ACC112 (cell line): Measurements from ENCODE around the gene NRL.

Experiments used
- H2AFZ ChIP-seq: fragments of 200-600 bp; sonication (generic); one replicate; pipeline ENCODE4 v1.6.0; 2017; ENCODE audit warnings: antibody characterized with exemption, low read length; ENCODE audit not compliant: unreplicated experiment
- H3K27ac ChIP-seq: fragments of 200-600 bp; sonication (generic); 2 replicates; pipeline ENCODE4 v1.5.1; 2014; ENCODE audit warnings: low read depth, mild to moderate bottlenecking, antibody characterized with exemption, low read length, moderate library complexity
- H3K27me3 ChIP-seq: fragments of 200-600 bp; sonication (generic); 2 replicates; pipeline ENCODE4 v1.6.1; 2014; ENCODE audit warnings: mild to moderate bottlenecking, antibody characterized with exemption, low read length, moderate library complexity, mixed read lengths; ENCODE audit not compliant: insufficient read depth
- H3K36me3 ChIP-seq: fragments of 200-600 bp; sonication (generic); 2 replicates; pipeline ENCODE4 v1.6.1; 2016; ENCODE audit warnings: mild to moderate bottlenecking, antibody characterized with exemption, low read length, moderate library complexity, mixed read lengths; ENCODE audit not compliant: insufficient read depth
- H3K4me1 ChIP-seq: fragments of 200-600 bp; sonication (generic); one replicate; pipeline ENCODE4 v1.6.1; 2016; ENCODE audit warnings: low read length, mixed read lengths; ENCODE audit not compliant: insufficient read depth, unreplicated experiment, control insufficient read depth
- H3K4me3 ChIP-seq: fragments of 200-600 bp; sonication (generic); 2 replicates; pipeline ENCODE4 v1.5.1; 2014; ENCODE audit warnings: mild to moderate bottlenecking, low read depth, low read length
- H3K79me2 ChIP-seq: fragments of 200-600 bp; sonication (generic); one replicate; pipeline ENCODE4 v1.6.0; 2016; ENCODE audit warnings: low read length; ENCODE audit not compliant: control insufficient read depth, unreplicated experiment, insufficient read depth

Gene NRL

DNA sequence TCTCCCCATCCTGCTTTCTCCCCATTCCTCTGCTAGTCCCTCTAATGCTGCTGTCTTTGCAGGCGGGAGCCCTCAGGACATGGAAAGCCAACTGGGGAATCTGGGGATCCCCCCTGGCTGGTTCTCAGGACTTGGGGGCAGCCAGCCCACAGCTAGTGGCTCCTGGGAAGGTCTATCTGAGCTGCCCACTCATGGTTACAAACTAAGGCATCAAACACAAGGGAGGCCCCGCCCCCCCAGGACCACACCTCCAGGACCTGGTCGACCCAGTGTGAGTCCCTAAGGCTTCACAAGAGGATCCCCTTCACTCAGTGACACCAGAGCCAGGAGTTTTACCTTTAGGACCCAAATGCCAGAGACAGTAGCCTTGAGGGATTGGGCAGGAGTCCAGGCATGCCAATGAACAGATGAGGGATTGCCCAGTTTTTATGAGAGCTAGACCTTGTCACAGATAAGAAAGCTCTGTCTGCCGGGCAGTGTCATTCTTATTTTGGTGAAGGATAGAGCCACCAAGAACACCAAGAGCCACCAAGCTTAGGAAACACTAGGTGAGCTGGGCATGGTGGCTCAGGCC is 51.4 kb downstream of the NRL start:
- H3K36me3 ChIP-seq = no peaks in the 10 kb centered on the region
- H3K27ac ChIP-seq = no peak overlapping the region
- no peaks in the 10 kb centered on the region for H3K4me1 ChIP-seq
- H3K79me2 ChIP-seq = no peaks in the 10 kb centered on the region
- peaks cover 11% of the 10 kb centered on the region; the same call in 1 of the 2 replicates for H3K27me3 ChIP-seq
- no peak overlapping the region for H2AFZ ChIP-seq
- no peak overlapping the region for H3K4me3 ChIP-seq

GRCh38 chr14:24062216-24062980 is 52.4 kb downstream of the NRL start:
- Histone ChIP-seq H3K27me3 (peaks cover 7% of the 10 kb centered on the region; the same call in 1 of the 2 replicates), H2AFZ (no peak overlapping the region), H3K79me2 (no peaks in the 10 kb centered on the region), H3K4me1 (no peaks in the 10 kb centered on the region), H3K36me3 (no peaks in the 10 kb centered on the region), H3K27ac (no peak overlapping the region), H3K4me3 (no peak overlapping the region)

DNA sequence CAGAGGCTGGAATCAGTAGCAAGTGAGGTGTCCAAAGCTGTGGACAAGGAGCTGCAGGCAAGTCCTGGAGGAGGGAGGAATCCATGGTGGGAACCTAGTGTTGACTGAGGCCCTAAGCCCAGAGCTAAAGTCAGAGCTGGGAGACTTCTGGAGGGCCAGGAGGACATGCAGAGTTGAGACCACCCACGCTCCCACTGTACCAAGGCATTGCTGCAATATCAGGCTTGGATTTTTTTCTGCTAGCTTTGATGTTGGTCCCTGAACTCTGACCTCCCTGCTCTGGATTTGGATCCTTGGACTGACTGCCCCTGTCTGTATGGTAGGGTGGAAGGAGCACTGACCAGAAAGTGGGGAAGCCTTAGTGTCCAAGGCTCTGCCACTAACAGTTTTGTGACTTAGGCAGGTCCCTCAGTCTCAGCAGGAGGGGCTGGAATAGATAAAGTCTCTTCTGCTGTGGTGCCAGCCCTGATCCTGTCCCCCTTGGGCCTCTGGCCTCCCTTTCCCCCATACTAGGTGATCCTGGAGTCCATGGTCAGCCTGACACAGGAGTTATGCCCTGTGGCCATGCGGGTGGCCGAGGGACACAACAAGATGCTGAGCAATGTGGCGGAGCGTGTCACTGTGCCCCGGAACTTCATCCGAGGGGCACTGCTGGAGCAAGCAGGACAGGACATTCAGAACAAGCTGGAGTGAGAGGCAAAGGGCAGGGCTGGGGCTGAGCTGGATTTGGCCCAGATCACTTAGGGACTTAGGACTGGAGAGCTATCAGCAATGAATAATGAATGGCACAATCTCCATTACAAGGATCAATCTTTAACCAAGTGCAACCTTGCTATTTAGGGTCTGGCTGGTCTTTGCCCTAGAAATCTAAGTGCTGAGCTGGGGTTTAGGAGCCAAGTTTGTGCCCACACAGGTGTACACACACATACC is 53.5 kb downstream of the NRL start:
- Histone ChIP-seq H3K27me3 (peaks cover 7% of the 10 kb centered on the region; the same call in 1 of the 2 replicates), H2AFZ (no peak overlapping the region), H3K36me3 (no peaks in the 10 kb centered on the region), H3K4me1 (no peaks in the 10 kb centered on the region), H3K79me2 (no peaks in the 10 kb centered on the region), H3K4me3 (no peak overlapping the region), H3K27ac (no peak overlapping the region)

DNA sequence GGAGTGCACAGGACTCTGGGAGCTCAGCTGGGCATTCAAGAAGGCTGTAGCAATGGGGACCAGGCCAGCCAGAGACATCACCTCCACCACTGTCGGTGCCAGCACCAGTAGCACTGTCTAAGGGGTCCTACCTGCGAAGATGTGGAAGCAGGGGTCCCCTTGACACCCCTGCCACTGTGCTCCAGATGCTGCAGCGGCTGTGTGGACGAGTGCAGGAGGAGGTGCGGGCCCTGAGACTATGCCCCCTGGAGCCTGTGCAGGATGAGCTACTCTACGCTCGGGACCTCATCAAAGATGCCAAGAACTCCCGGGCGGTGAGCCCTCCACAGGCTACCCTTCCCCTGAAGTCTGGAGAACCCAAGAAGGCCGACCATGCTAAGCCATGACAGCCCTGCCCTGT is 54.3 kb downstream of the NRL start:
- Histone ChIP-seq H3K79me2 (no peaks in the 10 kb centered on the region), H2AFZ (no peak overlapping the region), H3K4me1 (no peaks in the 10 kb centered on the region), H3K27me3 (peaks cover 14% of the 10 kb centered on the region), H3K36me3 (no peaks in the 10 kb centered on the region), H3K27ac (no peak overlapping the region), H3K4me3 (no peak overlapping the region)

DNA sequence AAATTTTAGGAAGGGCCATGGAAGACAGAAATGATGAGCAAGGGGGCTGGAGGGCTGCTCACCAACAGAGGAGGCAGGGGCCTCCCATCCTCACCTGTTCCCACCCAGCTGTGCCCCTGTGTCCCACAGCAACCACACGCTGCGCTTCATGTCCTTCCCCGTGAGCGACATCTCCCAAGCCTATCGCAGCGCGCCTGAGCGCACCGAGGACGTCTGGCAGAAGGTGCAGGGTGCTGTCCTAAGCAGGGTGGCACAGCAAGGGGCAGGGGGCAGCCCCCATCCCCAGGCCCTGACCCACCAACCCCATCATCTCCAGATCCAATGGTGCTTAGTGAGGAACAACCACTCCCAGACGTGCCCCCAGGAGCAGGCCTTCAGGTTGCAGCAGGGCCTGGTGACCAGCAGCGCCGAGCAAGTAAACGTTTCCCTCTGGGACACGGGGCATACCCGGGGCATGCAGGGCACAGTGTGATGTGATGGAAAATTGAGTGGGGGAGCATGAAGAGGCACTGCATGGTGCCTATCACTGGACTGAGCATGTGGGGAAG is 54.8 kb downstream of the NRL start:
- no peak overlapping the region for H3K4me3 ChIP-seq
- no peaks in the 10 kb centered on the region for H3K36me3 ChIP-seq
- peaks cover 16% of the 10 kb centered on the region for H3K27me3 ChIP-seq
- no peaks in the 10 kb centered on the region for H3K4me1 ChIP-seq
- no peak overlapping the region for H3K27ac ChIP-seq
- H3K79me2 ChIP-seq = no peaks in the 10 kb centered on the region
- no peak overlapping the region for H2AFZ ChIP-seq

GRCh38 chr14:24058951-24059475 is 55.7 kb downstream of the NRL start:
- no peaks in the 10 kb centered on the region for H3K79me2 ChIP-seq

DNA sequence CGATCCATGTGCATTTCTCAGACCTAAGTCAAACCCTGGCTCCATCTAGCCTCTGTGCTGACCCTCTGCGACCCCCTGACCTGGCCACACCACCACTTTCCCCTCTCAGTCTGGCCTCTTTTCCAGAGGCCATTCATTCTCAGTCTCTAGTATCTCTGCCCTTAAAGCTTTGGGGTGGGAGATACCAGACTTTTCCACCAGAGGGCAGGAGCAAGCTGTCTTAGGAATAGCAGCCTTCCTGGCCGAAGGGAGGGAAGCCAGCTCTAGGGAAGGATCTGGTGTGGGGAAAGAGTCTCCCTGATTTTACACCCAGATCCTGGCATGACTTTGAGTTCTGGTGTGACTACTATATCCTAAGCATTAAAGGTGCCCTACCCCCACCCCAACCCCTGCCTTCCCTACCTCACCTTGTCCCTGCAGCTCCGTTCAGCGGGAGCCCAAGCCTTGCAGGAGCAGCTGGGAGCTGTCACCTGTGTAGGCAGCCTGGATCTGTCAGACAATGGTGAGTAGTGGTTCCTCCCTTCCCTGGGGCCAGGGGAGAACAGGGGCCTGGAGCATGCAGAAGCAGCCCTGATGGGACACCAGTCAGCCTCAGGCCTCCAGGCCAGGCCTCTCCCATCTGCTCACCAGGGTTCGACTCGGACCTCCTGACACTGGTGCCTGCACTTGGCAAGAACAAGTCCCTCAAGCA is 56.3 kb downstream of the NRL start:
- Histone ChIP-seq H3K27me3 (peaks cover 27% of the 10 kb centered on the region), H3K27ac (no peak overlapping the region), H3K36me3 (no peaks in the 10 kb centered on the region), H3K4me1 (no peaks in the 10 kb centered on the region), H3K4me3 (no peak overlapping the region), H2AFZ (no peak overlapping the region), H3K79me2 (no peaks in the 10 kb centered on the region)

More at GRCh38 chr14:24058951-24059475, 55.7 kb downstream of the NRL start:
- Histone ChIP-seq H2AFZ (no peak overlapping the region), H3K4me3 (no peak overlapping the region), H3K4me1 (no peaks in the 10 kb centered on the region), H3K27ac (no peak overlapping the region), H3K27me3 (peaks cover 21% of the 10 kb centered on the region), H3K36me3 (no peaks in the 10 kb centered on the region)

DNA sequence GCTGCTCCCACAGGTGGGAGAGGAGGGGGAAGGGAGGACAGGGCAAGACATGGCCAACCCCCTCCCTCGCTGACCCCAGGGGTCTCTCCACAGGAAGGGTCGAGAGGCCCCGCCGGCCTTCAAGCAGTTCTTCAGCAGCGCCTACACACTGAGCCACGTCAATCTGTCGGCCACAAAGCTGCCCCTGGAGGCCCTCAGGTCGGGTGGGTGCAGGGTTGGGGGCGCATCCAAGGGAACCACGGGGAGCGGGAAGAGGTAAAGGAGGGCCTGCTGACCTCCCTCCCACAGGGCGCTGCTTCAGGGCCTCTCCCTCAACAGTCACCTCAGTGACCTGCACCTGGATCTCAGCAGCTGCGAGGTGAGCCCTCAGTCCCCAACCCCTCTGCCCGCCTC is 56.9 kb downstream of the NRL start:
- Histone ChIP-seq H2AFZ (no peak overlapping the region), H3K27ac (no peak overlapping the region), H3K79me2 (no peaks in the 10 kb centered on the region), H3K27me3 (peaks cover 33% of the 10 kb centered on the region), H3K36me3 (no peaks in the 10 kb centered on the region), H3K4me1 (no peaks in the 10 kb centered on the region), H3K4me3 (no peak overlapping the region)

DNA sequence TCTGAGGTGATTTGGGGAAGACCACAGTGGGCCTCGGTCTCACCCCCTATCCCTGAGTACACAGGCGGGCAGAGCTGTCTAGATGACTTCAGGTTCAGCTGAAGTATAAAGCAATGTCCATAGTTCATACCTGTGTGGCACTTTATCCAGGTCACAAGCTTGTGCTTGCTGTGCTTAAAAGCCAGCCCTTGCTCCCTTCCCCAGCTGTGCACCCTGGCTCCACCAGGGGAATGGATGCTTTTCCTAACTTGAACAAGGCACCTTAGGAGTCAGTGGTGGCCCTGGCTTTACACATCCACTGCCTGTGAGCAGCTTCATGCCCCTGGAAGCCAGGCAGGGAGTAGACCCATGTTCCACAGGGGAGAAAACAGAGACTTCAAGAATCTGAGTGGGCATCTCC is 57.5 kb downstream of the NRL start:
- peaks cover under 1% of the 10 kb centered on the region for H3K4me1 ChIP-seq
- H2AFZ ChIP-seq = no peak overlapping the region
- H3K36me3 ChIP-seq = no peaks in the 10 kb centered on the region
- no peak overlapping the region for H3K27ac ChIP-seq
- no peak overlapping the region for H3K4me3 ChIP-seq
- H3K27me3 ChIP-seq = peaks cover 39% of the 10 kb centered on the region
- no peaks in the 10 kb centered on the region for H3K79me2 ChIP-seq

DNA sequence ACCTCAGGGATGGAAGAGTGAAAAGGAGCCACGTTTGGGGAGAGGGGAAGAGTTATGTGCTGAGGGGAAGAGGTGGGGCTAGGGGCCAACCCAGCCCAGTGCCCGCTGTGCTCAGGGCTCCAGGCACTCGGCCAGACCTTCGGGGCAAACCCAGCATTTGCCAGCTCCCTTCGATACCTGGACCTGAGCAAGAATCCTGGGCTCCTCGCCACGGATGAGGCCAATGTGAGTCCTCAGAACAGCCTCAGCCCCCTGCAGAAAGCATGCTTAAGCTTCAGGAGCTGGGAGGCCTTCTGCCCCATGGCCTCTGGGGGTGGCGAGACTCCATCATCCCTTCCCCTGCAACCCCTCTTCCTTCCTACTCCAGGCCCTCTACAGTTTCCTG is 58.0 kb downstream of the NRL start:
- Histone ChIP-seq H2AFZ (no peak overlapping the region), H3K27ac (no peak overlapping the region), H3K36me3 (no peaks in the 10 kb centered on the region), H3K4me1 (peaks cover 3% of the 10 kb centered on the region), H3K27me3 (peaks cover 43% of the 10 kb centered on the region), H3K4me3 (no peak overlapping the region), H3K79me2 (no peaks in the 10 kb centered on the region)
